ENCODE results near the gene ANKRD29.

DNA sequence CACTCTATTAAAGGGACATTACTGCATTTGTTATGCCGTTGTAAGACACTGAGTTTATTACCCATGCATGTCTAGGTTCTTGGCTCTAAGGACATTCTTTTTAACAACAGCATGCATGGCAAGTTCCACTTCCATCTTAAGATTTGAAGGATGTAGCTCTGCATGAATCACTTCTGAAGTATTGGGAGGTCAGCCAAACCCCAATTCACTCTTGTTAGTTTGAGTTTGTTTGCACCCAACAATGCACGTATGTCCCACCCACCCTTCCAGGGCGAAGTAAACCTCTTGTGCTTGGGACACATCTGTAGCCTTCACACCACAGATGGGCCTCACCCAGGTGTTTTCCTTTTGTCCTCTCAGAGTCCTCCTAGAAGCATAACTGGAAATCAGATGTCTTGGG lies 21.0 kb upstream of the ANKRD29 start:
- TF ChIP-seq CTCF (IDR thresholded peaks at IDR 0.05) (no peak), POLR2AphosphoS5 (IDR thresholded peaks at IDR 0.05) (no peak), POLR2A (IDR thresholded peaks at IDR 0.05) (no peak), EP300 (IDR thresholded peaks at IDR 0.05) (no peak)

All from stomach (tissue), 4 donors.